Pancreas (tissue), 10 donors: Measurements from ENCODE around the gene ACAA1. TPM values are rescaled to one million over a fixed set of nuclear protein-coding genes. Genes with fewer than 3 reads are reported as not detected.

Source experiments
- ATAC-seq, 4 donors: fragments of 200-7000 bp; cut with Tn5 transposase; one replicate each; pipeline versions ENCODE4 v1.8.0 to v1.9.1; 2020; ENCODE audit warnings: mild to moderate bottlenecking in 4 of 4, moderate library complexity in 4 of 4
- DNase-seq, 6 donors: peaks; one replicate each; pipeline ENCODE4 v3.0.0-alpha.2; 2020
- FAIRE-seq: peaks from 2 replicates; lab custom pipeline; 2012; peaks lifted over from hg19 to GRCh38; lab: Jason Lieb, UNC
- H3K27ac ChIP-seq, 4 donors: fragments of 200-600 bp; sonication (generic); 1 replicate in 3 of 4; 2 replicates in 1 of 4; pipeline versions ENCODE4 v1.5.0 to v1.8.0; 2020
- H3K27me3 ChIP-seq, 4 donors: fragments of 200-600 bp; one replicate each; pipeline ENCODE4 v1.8.0; 2021
- H3K36me3 ChIP-seq, 3 donors: fragments of 200-600 bp; sonication (generic) in 1 of 3; one replicate each; pipeline versions ENCODE4 v1.5.0 to v1.8.0; 2020 to 2021
- H3K4me1 ChIP-seq, 3 donors: fragments of 200-600 bp; one replicate each; pipeline ENCODE4 v1.8.0; 2021
- H3K4me3 ChIP-seq, 4 donors: fragments of 200-600 bp; sonication (generic) in 2 of 4; one replicate each; pipeline versions ENCODE4 v1.5.0 to v1.8.0; 2020 to 2021
- H3K9me3 ChIP-seq, 4 donors: fragments of 200-600 bp; one replicate each; pipeline ENCODE4 v1.8.0; 2021
- CTCF ChIP-seq, 4 donors: fragments of 200-600 bp; sonication (generic) in 3 of 4; IDR thresholded peaks; one replicate each; pipeline versions ENCODE4 v1.5.0 to v1.8.0; 2021; ENCODE audit warnings: antibody characterized with exemption in 4 of 4
- WGBS, 2 donors: extraction: QIAGEN DNeasy Blood & Tissue Kit; methylation state at CpG; one replicate each; pipeline ENCODE4 v1.1.7; 2013; 5-methylcytosine and 5-hydroxymethylcytosine counted together
- intact Hi-C, 3 donors: fragments of 100-400 bp; cut with DNase I; formaldehyde crosslinking; loops; one replicate each; pipeline versions ENCODE4 v1.11.1 to v1.14.2; 2022
- polyA plus RNA-seq, 2 donors: library from polyadenylated mRNA; stranded (reverse); fragments of 200-250 nt; gene quantifications; one replicate each; pipeline ENCODE4 v1.2.3, GENCODE V29; 2013
- total RNA-seq, 6 donors: library from RNA; stranded (reverse); fragmentation: NEBNext Ultra II Directional in 4 of 6; extraction: Animal tissue kit (Norgen Biotek cat#: 25700) in 4 of 6; gene quantifications; one replicate each; pipeline versions ENCODE4 v1.2.1 to v1.2.4, GENCODE V29; 2021 to 2023
- donor health status: healthy with polysubstance abuse.
- donor health status: DM: no; HTN: no; CAD: no; lungs with moderate emphysema.
- donor health status: DM: no; HTN: no; CAD: no.
- donor health status: control.
- donor health status: control.
- donor health status: Bipolar disorder and iron deficiency.
- donor health status: DM: yes; HTN: yes; CAD: no.
- donor health status: DM: no; HTN: no; CAD: no.
- donor health status: DM: no; HTN: no; CAD: no.
- donor health status: DM: yes; HTN: yes; CAD: no.

ACAA1 gene
- total and polyA plus RNA-seq, 8 donors: 44.2 to 110 (median 59.3) TPM

GRCh38 chr3:38111696-38112377 lies 25.1 kb downstream of the ACAA1 start:
- H3K4me3 ChIP-seq: no peak overlapping the region
- no peaks in the 10 kb centered on the region for H3K27me3 ChIP-seq
- H3K4me1 ChIP-seq: no peaks in the 10 kb centered on the region
- no peak overlapping the region for H3K27ac ChIP-seq
- ATAC-seq (no peak), FAIRE-seq (no peak), DNase-seq (peak in 3 of 6 donors; percentile 6 to 49 (median 48))
- no peak for TF ChIP-seq CTCF (IDR thresholded peaks at IDR 0.05)
- H3K36me3 ChIP-seq: no peaks in the 10 kb centered on the region
- 75 to 85% methylated on average over 16 of the region's 16 CpGs for WGBS, 2 donors
- no peaks in the 10 kb centered on the region for H3K9me3 ChIP-seq
- intact Hi-C loops: loop anchor here in 1 of 3 donors (10.0 kb wide), 2 partner anchors 257 to 373 kb away; no protein-coding TSS in a partner anchor

- no peak for FAIRE-seq
- intact Hi-C loops: loop anchor here in 1 of 3 donors (10.0 kb wide), 2 partner anchors 256 to 374 kb away; no protein-coding TSS in a partner anchor
- no peak for ATAC-seq
- H3K4me1 ChIP-seq: no peaks in the 10 kb centered on the region
- H3K36me3 ChIP-seq: no peaks in the 10 kb centered on the region
- TF ChIP-seq CTCF (IDR thresholded peaks at IDR 0.05): no peak
- peak in 2 of 6 donors; percentile 6 to 23 for DNase-seq
- no peak overlapping the region for H3K4me3 ChIP-seq
- no peak overlapping the region for H3K27ac ChIP-seq
- WGBS, 2 donors: 89 to 95% methylated on average over 4 of the region's 4 CpGs
- H3K9me3 ChIP-seq: no peaks in the 10 kb centered on the region
- H3K27me3 ChIP-seq: no peaks in the 10 kb centered on the region
Observed at GRCh38 chr3:38111201-38111600, 25.7 kb downstream of the ACAA1 start.

GRCh38 chr3:38110314-38111050 lies 26.4 kb downstream of the ACAA1 start:
- Histone ChIP-seq H3K27me3 (no peaks in the 10 kb centered on the region), H3K4me3 (no peak overlapping the region), H3K36me3 (no peaks in the 10 kb centered on the region), H3K27ac (no peak overlapping the region), H3K9me3 (no peaks in the 10 kb centered on the region), H3K4me1 (no peaks in the 10 kb centered on the region)
- intact Hi-C loops: loop anchor here in 1 of 3 donors (10.0 kb wide), 2 partner anchors 256 to 374 kb away; no protein-coding TSS in a partner anchor
- WGBS, 2 donors: 83 to 92% methylated on average over 6 of the region's 6 CpGs
- FAIRE-seq: no peak
- no peak for TF ChIP-seq CTCF (IDR thresholded peaks at IDR 0.05)
- ATAC-seq: no peak
- DNase-seq: no peak

GRCh38 chr3:38109580-38110313 lies 27.2 kb downstream of the ACAA1 start:
- 90 to 92% methylated on average over 17 of the region's 17 CpGs for WGBS, 2 donors
- Histone ChIP-seq H3K36me3 (no peaks in the 10 kb centered on the region), H3K4me3 (no peak overlapping the region), H3K4me1 (no peaks in the 10 kb centered on the region), H3K9me3 (no peaks in the 10 kb centered on the region), H3K27ac (no peak overlapping the region), H3K27me3 (no peaks in the 10 kb centered on the region)
- no peak for TF ChIP-seq CTCF (IDR thresholded peaks at IDR 0.05)
- ATAC-seq: no peak
- intact Hi-C loops: loop anchor here in 1 of 3 donors (10.0 kb wide), 2 partner anchors 255 to 375 kb away; no protein-coding TSS in a partner anchor
- no peak for FAIRE-seq
- DNase-seq: peak in 3 of 6 donors; percentile 7 to 49 (median 47)
